ENCODE measurements around the gene MPL.

MPL gene

DNA sequence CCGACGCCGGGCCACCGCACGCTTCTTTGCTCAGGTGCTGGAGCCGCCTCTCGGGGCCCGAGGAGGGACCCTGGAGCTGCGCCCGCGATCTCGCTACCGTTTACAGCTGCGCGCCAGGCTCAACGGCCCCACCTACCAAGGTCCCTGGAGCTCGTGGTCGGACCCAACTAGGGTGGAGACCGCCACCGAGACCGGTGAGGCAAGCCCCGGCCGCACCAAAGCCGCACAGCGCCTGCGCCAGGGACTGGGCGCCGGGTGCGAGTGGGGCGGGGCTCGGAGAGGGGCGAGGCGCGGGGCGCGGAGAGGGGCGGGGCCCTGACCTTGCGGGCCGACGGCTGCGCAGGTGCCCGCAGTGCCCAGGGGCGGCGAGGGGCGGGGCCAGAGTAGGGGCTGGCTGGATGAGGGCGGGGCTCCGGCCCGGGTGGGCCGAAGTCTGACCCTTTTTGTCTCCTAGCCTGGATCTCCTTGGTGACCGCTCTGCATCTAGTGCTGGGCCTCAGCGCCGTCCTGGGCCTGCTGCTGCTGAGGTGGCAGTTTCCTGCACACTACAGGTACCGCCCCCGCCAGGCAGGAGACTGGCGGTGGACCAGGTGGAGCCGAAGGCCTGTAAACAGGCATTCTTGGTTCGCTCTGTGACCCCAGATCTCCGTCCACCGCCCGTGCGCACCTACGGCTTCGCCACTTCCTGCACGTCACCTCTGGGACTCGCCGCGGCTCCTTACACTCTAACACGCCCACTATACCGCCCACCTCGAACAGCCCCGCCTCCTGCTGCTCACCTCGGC is 11.4 kb downstream of the MPL start (continued):
- TF ChIP-seq, protein P1, sequence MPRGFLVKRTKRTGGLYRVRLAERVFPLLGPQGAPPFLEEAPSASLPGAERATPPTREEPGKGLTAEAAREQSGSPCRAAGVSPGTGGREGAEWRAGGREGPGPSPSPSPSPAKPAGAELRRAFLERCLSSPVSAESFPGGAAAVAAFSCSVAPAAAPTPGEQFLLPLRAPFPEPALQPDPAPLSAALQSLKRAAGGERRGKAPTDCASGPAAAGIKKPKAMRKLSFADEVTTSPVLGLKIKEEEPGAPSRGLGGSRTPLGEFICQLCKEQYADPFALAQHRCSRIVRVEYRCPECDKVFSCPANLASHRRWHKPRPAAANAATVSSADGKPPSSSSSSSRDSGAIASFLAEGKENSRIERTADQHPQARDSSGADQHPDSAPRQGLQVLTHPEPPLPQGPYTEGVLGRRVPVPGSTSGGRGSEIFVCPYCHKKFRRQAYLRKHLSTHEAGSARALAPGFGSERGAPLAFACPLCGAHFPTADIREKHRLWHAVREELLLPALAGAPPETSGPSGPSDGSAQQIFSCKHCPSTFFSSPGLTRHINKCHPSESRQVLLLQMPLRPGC (tag by site-specific recombination; IDR thresholded peaks at IDR 0.05) = no peak
- TF ChIP-seq KLF10 (tag by site-specific recombination; IDR thresholded peaks at IDR 0.05) (peak; percentile 83), ZIC2 (tag by site-specific recombination; IDR thresholded peaks at IDR 0.05) (0 out of 2 replicates have a peak, but pooled peaks have one; percentile 21), ZNF514 (tag by site-specific recombination; IDR thresholded peaks at IDR 0.05) (no peak), HOXD13 (CRISPR knock-in tag; IDR thresholded peaks at IDR 0.05; ENCODE audit: borderline replicate concordance) (no peak), ZNF10 (tag by site-specific recombination; IDR thresholded peaks at IDR 0.05) (peak; percentile 18; the same call in 1 of the 2 replicates), SETDB1 (IDR thresholded peaks at IDR 0.05; ENCODE audit: insufficient read length, low read length) (no peak), ZNF292 (tag by site-specific recombination; IDR thresholded peaks at IDR 0.05; ENCODE audit: borderline replicate concordance, low read depth) (no peak), ZNF121 (tag by site-specific recombination; IDR thresholded peaks at IDR 0.05) (peak; percentile 94), ZNF266 (tag by site-specific recombination; IDR thresholded peaks at IDR 0.05; ENCODE audit: low read depth) (no peak), BCL11B (tag by site-specific recombination; IDR thresholded peaks at IDR 0.05; ENCODE audit: low read depth) (peak; percentile 66; the same call in 1 of the 2 replicates), ZNF837 (tag by site-specific recombination; IDR thresholded peaks at IDR 0.05) (no peak), ZNF558 (tag by site-specific recombination; IDR thresholded peaks at IDR 0.05) (no peak), ZNF311 (tag by site-specific recombination; IDR thresholded peaks at IDR 0.05; ENCODE audit: borderline replicate concordance) (no peak), ZNF701 (tag by site-specific recombination; IDR thresholded peaks at IDR 0.05) (no peak), ZNF792 (tag by site-specific recombination; IDR thresholded peaks at IDR 0.05) (no peak), ZNF133 (tag by site-specific recombination; IDR thresholded peaks at IDR 0.05) (no peak), ZNF658 (tag by site-specific recombination; IDR thresholded peaks at IDR 0.05) (no peak), MYNN (tag by site-specific recombination; IDR thresholded peaks at IDR 0.05; ENCODE audit: borderline replicate concordance) (0 out of 2 replicates have a peak, but pooled peaks have one; percentile 15), ZNF510 (tag by site-specific recombination; IDR thresholded peaks at IDR 0.05; ENCODE audit: insufficient replicate concordance) (no peak), ZNF416 (tag by site-specific recombination; IDR thresholded peaks at IDR 0.05) (no peak), REPIN1 (tag by site-specific recombination; IDR thresholded peaks at IDR 0.05; ENCODE audit: low read depth) (no peak)
- TF ChIP-seq, protein P2, sequence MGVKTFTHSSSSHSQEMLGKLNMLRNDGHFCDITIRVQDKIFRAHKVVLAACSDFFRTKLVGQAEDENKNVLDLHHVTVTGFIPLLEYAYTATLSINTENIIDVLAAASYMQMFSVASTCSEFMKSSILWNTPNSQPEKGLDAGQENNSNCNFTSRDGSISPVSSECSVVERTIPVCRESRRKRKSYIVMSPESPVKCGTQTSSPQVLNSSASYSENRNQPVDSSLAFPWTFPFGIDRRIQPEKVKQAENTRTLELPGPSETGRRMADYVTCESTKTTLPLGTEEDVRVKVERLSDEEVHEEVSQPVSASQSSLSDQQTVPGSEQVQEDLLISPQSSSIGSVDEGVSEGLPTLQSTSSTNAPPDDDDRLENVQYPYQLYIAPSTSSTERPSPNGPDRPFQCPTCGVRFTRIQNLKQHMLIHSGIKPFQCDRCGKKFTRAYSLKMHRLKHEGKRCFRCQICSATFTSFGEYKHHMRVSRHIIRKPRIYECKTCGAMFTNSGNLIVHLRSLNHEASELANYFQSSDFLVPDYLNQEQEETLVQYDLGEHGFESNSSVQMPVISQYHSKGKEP (tag by site-specific recombination; IDR thresholded peaks at IDR 0.05) = no peak
- TF ChIP-seq, protein P3, sequence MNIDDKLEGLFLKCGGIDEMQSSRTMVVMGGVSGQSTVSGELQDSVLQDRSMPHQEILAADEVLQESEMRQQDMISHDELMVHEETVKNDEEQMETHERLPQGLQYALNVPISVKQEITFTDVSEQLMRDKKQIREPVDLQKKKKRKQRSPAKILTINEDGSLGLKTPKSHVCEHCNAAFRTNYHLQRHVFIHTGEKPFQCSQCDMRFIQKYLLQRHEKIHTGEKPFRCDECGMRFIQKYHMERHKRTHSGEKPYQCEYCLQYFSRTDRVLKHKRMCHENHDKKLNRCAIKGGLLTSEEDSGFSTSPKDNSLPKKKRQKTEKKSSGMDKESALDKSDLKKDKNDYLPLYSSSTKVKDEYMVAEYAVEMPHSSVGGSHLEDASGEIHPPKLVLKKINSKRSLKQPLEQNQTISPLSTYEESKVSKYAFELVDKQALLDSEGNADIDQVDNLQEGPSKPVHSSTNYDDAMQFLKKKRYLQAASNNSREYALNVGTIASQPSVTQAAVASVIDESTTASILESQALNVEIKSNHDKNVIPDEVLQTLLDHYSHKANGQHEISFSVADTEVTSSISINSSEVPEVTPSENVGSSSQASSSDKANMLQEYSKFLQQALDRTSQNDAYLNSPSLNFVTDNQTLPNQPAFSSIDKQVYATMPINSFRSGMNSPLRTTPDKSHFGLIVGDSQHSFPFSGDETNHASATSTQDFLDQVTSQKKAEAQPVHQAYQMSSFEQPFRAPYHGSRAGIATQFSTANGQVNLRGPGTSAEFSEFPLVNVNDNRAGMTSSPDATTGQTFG (tag by site-specific recombination; IDR thresholded peaks at IDR 0.05; ENCODE audit: borderline replicate concordance) = no peak
- TF ChIP-seq, protein P4, sequence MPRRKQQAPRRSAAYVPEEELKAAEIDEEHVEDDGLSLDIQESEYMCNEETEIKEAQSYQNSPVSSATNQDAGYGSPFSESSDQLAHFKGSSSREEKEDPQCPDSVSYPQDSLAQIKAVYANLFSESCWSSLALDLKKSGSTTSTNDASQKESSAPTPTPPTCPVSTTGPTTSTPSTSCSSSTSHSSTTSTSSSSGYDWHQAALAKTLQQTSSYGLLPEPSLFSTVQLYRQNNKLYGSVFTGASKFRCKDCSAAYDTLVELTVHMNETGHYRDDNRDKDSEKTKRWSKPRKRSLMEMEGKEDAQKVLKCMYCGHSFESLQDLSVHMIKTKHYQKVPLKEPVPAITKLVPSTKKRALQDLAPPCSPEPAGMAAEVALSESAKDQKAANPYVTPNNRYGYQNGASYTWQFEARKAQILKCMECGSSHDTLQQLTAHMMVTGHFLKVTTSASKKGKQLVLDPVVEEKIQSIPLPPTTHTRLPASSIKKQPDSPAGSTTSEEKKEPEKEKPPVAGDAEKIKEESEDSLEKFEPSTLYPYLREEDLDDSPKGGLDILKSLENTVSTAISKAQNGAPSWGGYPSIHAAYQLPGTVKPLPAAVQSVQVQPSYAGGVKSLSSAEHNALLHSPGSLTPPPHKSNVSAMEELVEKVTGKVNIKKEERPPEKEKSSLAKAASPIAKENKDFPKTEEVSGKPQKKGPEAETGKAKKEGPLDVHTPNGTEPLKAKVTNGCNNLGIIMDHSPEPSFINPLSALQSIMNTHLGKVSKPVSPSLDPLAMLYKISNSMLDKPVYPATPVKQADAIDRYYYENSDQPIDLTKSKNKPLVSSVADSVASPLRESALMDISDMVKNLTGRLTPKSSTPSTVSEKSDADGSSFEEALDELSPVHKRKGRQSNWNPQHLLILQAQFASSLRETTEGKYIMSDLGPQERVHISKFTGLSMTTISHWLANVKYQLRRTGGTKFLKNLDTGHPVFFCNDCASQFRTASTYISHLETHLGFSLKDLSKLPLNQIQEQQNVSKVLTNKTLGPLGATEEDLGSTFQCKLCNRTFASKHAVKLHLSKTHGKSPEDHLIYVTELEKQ (tag by site-specific recombination; IDR thresholded peaks at IDR 0.05; ENCODE audit: borderline replicate concordance) = no peak
- TF ChIP-seq, protein P5, sequence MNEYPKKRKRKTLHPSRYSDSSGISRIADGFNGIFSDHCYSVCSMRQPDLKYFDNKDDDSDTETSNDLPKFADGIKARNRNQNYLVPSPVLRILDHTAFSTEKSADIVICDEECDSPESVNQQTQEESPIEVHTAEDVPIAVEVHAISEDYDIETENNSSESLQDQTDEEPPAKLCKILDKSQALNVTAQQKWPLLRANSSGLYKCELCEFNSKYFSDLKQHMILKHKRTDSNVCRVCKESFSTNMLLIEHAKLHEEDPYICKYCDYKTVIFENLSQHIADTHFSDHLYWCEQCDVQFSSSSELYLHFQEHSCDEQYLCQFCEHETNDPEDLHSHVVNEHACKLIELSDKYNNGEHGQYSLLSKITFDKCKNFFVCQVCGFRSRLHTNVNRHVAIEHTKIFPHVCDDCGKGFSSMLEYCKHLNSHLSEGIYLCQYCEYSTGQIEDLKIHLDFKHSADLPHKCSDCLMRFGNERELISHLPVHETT (tag by site-specific recombination; IDR thresholded peaks at IDR 0.05) = no peak
- TF ChIP-seq, protein P6, sequence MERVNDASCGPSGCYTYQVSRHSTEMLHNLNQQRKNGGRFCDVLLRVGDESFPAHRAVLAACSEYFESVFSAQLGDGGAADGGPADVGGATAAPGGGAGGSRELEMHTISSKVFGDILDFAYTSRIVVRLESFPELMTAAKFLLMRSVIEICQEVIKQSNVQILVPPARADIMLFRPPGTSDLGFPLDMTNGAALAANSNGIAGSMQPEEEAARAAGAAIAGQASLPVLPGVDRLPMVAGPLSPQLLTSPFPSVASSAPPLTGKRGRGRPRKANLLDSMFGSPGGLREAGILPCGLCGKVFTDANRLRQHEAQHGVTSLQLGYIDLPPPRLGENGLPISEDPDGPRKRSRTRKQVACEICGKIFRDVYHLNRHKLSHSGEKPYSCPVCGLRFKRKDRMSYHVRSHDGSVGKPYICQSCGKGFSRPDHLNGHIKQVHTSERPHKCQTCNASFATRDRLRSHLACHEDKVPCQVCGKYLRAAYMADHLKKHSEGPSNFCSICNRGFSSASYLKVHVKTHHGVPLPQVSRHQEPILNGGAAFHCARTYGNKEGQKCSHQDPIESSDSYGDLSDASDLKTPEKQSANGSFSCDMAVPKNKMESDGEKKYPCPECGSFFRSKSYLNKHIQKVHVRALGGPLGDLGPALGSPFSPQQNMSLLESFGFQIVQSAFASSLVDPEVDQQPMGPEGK (tag by site-specific recombination; IDR thresholded peaks at IDR 0.05) = peak; percentile 56; the same call in 1 of the 2 replicates

Measured in HEK293 (cell line).